ENCODE measurements around the gene MLH1.
A peak's percentile ranks its signal among the peaks of the same experiment; 100 is the strongest.

MLH1 gene

GRCh38 chr3:36973139-36973538 lies 20.2 kb upstream of the MLH1 start:
- H3K9ac ChIP-seq (ENCODE audit: low read depth in 1 of 2, low read length in 2 of 2): no peak overlapping the region
- no peak overlapping the region for H3K4me3 ChIP-seq (ENCODE audit: low read depth in 1 of 2, low read length in 2 of 2)
- H3K4me1 ChIP-seq (ENCODE audit: control insufficient read depth in 1 of 2, insufficient read depth in 2 of 2, low read length in 2 of 2): peaks cover 0 to 4% of the 10 kb centered on the region in 2 donors

GRCh38 chr3:36981006-36981405 lies 12.3 kb upstream of the MLH1 start:
- Histone ChIP-seq H3K9me3 (ENCODE audit: control insufficient read depth in 1 of 2, low read length in 2 of 2) (peaks cover 8 to 11% of the 10 kb centered on the region in 2 donors), H3K36me3 (ENCODE audit: control insufficient read depth in 1 of 2, insufficient read depth in 2 of 2, low read length in 2 of 2) (peaks cover 23 to 33% of the 10 kb centered on the region in 2 donors), H3K4me3 (ENCODE audit: low read depth in 1 of 2, low read length in 2 of 2) (no peak overlapping the region), H3K27me3 (ENCODE audit: control insufficient read depth in 1 of 2, insufficient read depth in 2 of 2, low read length in 2 of 2) (no peaks in the 10 kb centered on the region), H3K27ac (ENCODE audit: low read depth, low read length) (no peak overlapping the region), H3K9ac (ENCODE audit: low read depth in 1 of 2, low read length in 2 of 2) (no peak overlapping the region), H3K4me1 (ENCODE audit: control insufficient read depth in 1 of 2, insufficient read depth in 2 of 2, low read length in 2 of 2) (no peaks in the 10 kb centered on the region)

More at GRCh38 chr3:36973139-36973538, 20.2 kb upstream of the MLH1 start:
- Histone ChIP-seq H3K27ac (ENCODE audit: low read depth, low read length) (no peak overlapping the region), H3K9me3 (ENCODE audit: control insufficient read depth in 1 of 2, low read length in 2 of 2) (peaks cover 0 to 4% of the 10 kb centered on the region in 2 donors), H3K36me3 (ENCODE audit: control insufficient read depth in 1 of 2, insufficient read depth in 2 of 2, low read length in 2 of 2) (no peaks in the 10 kb centered on the region), H3K27me3 (ENCODE audit: control insufficient read depth in 1 of 2, insufficient read depth in 2 of 2, low read length in 2 of 2) (no peaks in the 10 kb centered on the region)

GRCh38 chr3:36988356-36988755 lies 5.0 kb upstream of the MLH1 start:
- Histone ChIP-seq H3K4me3 (ENCODE audit: low read depth in 1 of 2, low read length in 2 of 2) (peak overlapping the region; percentile 8 to 11), H3K27me3 (ENCODE audit: control insufficient read depth in 1 of 2, insufficient read depth in 2 of 2, low read length in 2 of 2) (no peaks in the 10 kb centered on the region), H3K36me3 (ENCODE audit: control insufficient read depth in 1 of 2, insufficient read depth in 2 of 2, low read length in 2 of 2) (peaks cover 28 to 40% of the 10 kb centered on the region in 2 donors), H3K27ac (ENCODE audit: low read depth, low read length) (no peak overlapping the region), H3K9me3 (ENCODE audit: control insufficient read depth in 1 of 2, low read length in 2 of 2) (no peaks in the 10 kb centered on the region), H3K4me1 (ENCODE audit: control insufficient read depth in 1 of 2, insufficient read depth in 2 of 2, low read length in 2 of 2) (peaks cover 35 to 38% of the 10 kb centered on the region in 2 donors), H3K9ac (ENCODE audit: low read depth in 1 of 2, low read length in 2 of 2) (no peak overlapping the region)

- peaks cover 36 to 39% of the 10 kb centered on the region in 2 donors for H3K4me1 ChIP-seq (ENCODE audit: control insufficient read depth in 1 of 2, insufficient read depth in 2 of 2, low read length in 2 of 2)
- H3K36me3 ChIP-seq (ENCODE audit: control insufficient read depth in 1 of 2, insufficient read depth in 2 of 2, low read length in 2 of 2): peaks cover 24 to 34% of the 10 kb centered on the region in 2 donors
- H3K9me3 ChIP-seq (ENCODE audit: control insufficient read depth in 1 of 2, low read length in 2 of 2): no peaks in the 10 kb centered on the region
- H3K27me3 ChIP-seq (ENCODE audit: control insufficient read depth in 1 of 2, insufficient read depth in 2 of 2, low read length in 2 of 2): no peaks in the 10 kb centered on the region
- no peak overlapping the region for H3K9ac ChIP-seq (ENCODE audit: low read depth in 1 of 2, low read length in 2 of 2)
- H3K27ac ChIP-seq (ENCODE audit: low read depth, low read length): no peak overlapping the region
- peak overlapping the region; percentile 25 to 26 for H3K4me3 ChIP-seq (ENCODE audit: low read depth in 1 of 2, low read length in 2 of 2)
These were observed 4.3 kb upstream of the MLH1 start for GRCh38 chr3:36989005-36989404.

- no peak overlapping the region for H3K27ac ChIP-seq (ENCODE audit: low read depth, low read length)
- no peak overlapping the region for H3K9ac ChIP-seq (ENCODE audit: low read depth in 1 of 2, low read length in 2 of 2)
- peaks cover 41 to 45% of the 10 kb centered on the region in 2 donors for H3K4me1 ChIP-seq (ENCODE audit: control insufficient read depth in 1 of 2, insufficient read depth in 2 of 2, low read length in 2 of 2)
- no peaks in the 10 kb centered on the region for H3K9me3 ChIP-seq (ENCODE audit: control insufficient read depth in 1 of 2, low read length in 2 of 2)
- H3K36me3 ChIP-seq (ENCODE audit: control insufficient read depth in 1 of 2, insufficient read depth in 2 of 2, low read length in 2 of 2): peaks cover 24 to 28% of the 10 kb centered on the region in 2 donors
- peak overlapping the region; percentile 25 to 26 for H3K4me3 ChIP-seq (ENCODE audit: low read depth in 1 of 2, low read length in 2 of 2)
- no peaks in the 10 kb centered on the region for H3K27me3 ChIP-seq (ENCODE audit: control insufficient read depth in 1 of 2, insufficient read depth in 2 of 2, low read length in 2 of 2)
These were observed 3.8 kb upstream of the MLH1 start for GRCh38 chr3:36989568-36989967.

- peak overlapping the region; percentile 81 to 85 for H3K4me3 ChIP-seq (ENCODE audit: low read depth in 1 of 2, low read length in 2 of 2)
These were observed 2.2 kb upstream of the MLH1 start for GRCh38 chr3:36991147-36991546.

GRCh38 chr3:36991923-36992805 lies 1.2 kb upstream of the MLH1 start:
- Histone ChIP-seq H3K27me3 (ENCODE audit: control insufficient read depth in 1 of 2, insufficient read depth in 2 of 2, low read length in 2 of 2) (no peaks in the 10 kb centered on the region), H3K27ac (ENCODE audit: low read depth, low read length) (peak overlapping the region; percentile 96), H3K4me1 (ENCODE audit: control insufficient read depth in 1 of 2, insufficient read depth in 2 of 2, low read length in 2 of 2) (peaks cover 42 to 45% of the 10 kb centered on the region in 2 donors), H3K9ac (ENCODE audit: low read depth in 1 of 2, low read length in 2 of 2) (peak overlapping the region; percentile 96 to 98), H3K9me3 (ENCODE audit: control insufficient read depth in 1 of 2, low read length in 2 of 2) (no peaks in the 10 kb centered on the region), H3K36me3 (ENCODE audit: control insufficient read depth in 1 of 2, insufficient read depth in 2 of 2, low read length in 2 of 2) (peaks cover 13 to 19% of the 10 kb centered on the region in 2 donors), H3K4me3 (ENCODE audit: low read depth in 1 of 2, low read length in 2 of 2) (peak overlapping the region; percentile 81 to 85)

More at GRCh38 chr3:36991147-36991546, 2.2 kb upstream of the MLH1 start:
- H3K4me1 ChIP-seq (ENCODE audit: control insufficient read depth in 1 of 2, insufficient read depth in 2 of 2, low read length in 2 of 2): peaks cover 42 to 45% of the 10 kb centered on the region in 2 donors
- no peaks in the 10 kb centered on the region for H3K27me3 ChIP-seq (ENCODE audit: control insufficient read depth in 1 of 2, insufficient read depth in 2 of 2, low read length in 2 of 2)
- peak overlapping the region in 1 of 2 donors; percentile 96 for H3K9ac ChIP-seq (ENCODE audit: low read depth in 1 of 2, low read length in 2 of 2)
- peaks cover 13 to 17% of the 10 kb centered on the region in 2 donors for H3K36me3 ChIP-seq (ENCODE audit: control insufficient read depth in 1 of 2, insufficient read depth in 2 of 2, low read length in 2 of 2)
- H3K27ac ChIP-seq (ENCODE audit: low read depth, low read length): no peak overlapping the region
- H3K9me3 ChIP-seq (ENCODE audit: control insufficient read depth in 1 of 2, low read length in 2 of 2): no peaks in the 10 kb centered on the region

GRCh38 chr3:36992806-36993325 lies 452 bp upstream of the MLH1 start, which contains the start of gene EPM2AIP1:
Gene EPM2AIP1 (minus strand): TSS chr3:36993131. CDS start chr3:36993077, 54 bp downstream.
- peaks cover 8 to 22% of the 10 kb centered on the region in 2 donors for H3K36me3 ChIP-seq (ENCODE audit: control insufficient read depth in 1 of 2, insufficient read depth in 2 of 2, low read length in 2 of 2)
- H3K4me3 ChIP-seq (ENCODE audit: low read depth in 1 of 2, low read length in 2 of 2): peak within 1 kb of the TSS; percentile 81 to 86
- H3K9me3 ChIP-seq (ENCODE audit: control insufficient read depth in 1 of 2, low read length in 2 of 2): no peaks in the 10 kb centered on the region
- H3K9ac ChIP-seq (ENCODE audit: low read depth in 1 of 2, low read length in 2 of 2): peak within 1 kb of the TSS; percentile 96 to 98
- peak within 1 kb of the TSS; percentile 99 for H3K27ac ChIP-seq (ENCODE audit: low read depth, low read length)
- H3K27me3 ChIP-seq (ENCODE audit: control insufficient read depth in 1 of 2, insufficient read depth in 2 of 2, low read length in 2 of 2): no peaks in the 10 kb centered on the region
- peaks cover 40 to 42% of the 10 kb centered on the region in 2 donors for H3K4me1 ChIP-seq (ENCODE audit: control insufficient read depth in 1 of 2, insufficient read depth in 2 of 2, low read length in 2 of 2)

- no peak overlapping the region for H3K27ac ChIP-seq (ENCODE audit: low read depth, low read length)
- H3K27me3 ChIP-seq (ENCODE audit: control insufficient read depth in 1 of 2, insufficient read depth in 2 of 2, low read length in 2 of 2): no peaks in the 10 kb centered on the region
- H3K36me3 ChIP-seq (ENCODE audit: control insufficient read depth in 1 of 2, insufficient read depth in 2 of 2, low read length in 2 of 2): peaks cover 32 to 70% of the 10 kb centered on the region in 2 donors
These were observed 21.3 kb downstream of the MLH1 start for GRCh38 chr3:37014620-37015019.

GRCh38 chr3:37015642-37016041 lies 22.3 kb downstream of the MLH1 start:
- peaks cover 36 to 79% of the 10 kb centered on the region in 2 donors for H3K36me3 ChIP-seq (ENCODE audit: control insufficient read depth in 1 of 2, insufficient read depth in 2 of 2, low read length in 2 of 2)

More at GRCh38 chr3:37014620-37015019, 21.3 kb downstream of the MLH1 start:
- Histone ChIP-seq H3K4me1 (ENCODE audit: control insufficient read depth in 1 of 2, insufficient read depth in 2 of 2, low read length in 2 of 2) (no peaks in the 10 kb centered on the region), H3K9me3 (ENCODE audit: control insufficient read depth in 1 of 2, low read length in 2 of 2) (no peaks in the 10 kb centered on the region), H3K9ac (ENCODE audit: low read depth in 1 of 2, low read length in 2 of 2) (no peak overlapping the region), H3K4me3 (ENCODE audit: low read depth in 1 of 2, low read length in 2 of 2) (no peak overlapping the region)

More at GRCh38 chr3:37015642-37016041, 22.3 kb downstream of the MLH1 start:
- no peaks in the 10 kb centered on the region for H3K9me3 ChIP-seq (ENCODE audit: control insufficient read depth in 1 of 2, low read length in 2 of 2)
- H3K27me3 ChIP-seq (ENCODE audit: control insufficient read depth in 1 of 2, insufficient read depth in 2 of 2, low read length in 2 of 2): no peaks in the 10 kb centered on the region
- H3K4me3 ChIP-seq (ENCODE audit: low read depth in 1 of 2, low read length in 2 of 2): no peak overlapping the region
- H3K27ac ChIP-seq (ENCODE audit: low read depth, low read length): no peak overlapping the region
- H3K4me1 ChIP-seq (ENCODE audit: control insufficient read depth in 1 of 2, insufficient read depth in 2 of 2, low read length in 2 of 2): no peaks in the 10 kb centered on the region
- H3K9ac ChIP-seq (ENCODE audit: low read depth in 1 of 2, low read length in 2 of 2): no peak overlapping the region
